Mucosa of rectum (tissue), 2 donors: ENCODE data around the gene CD28.

Source experiments
- H3K27ac ChIP-seq, 2 donors: one replicate each; pipeline ENCODE4 v1.7.0; 2013; ENCODE audit warnings: inconsistent platforms in 2 of 2, low read depth in 2 of 2, low read length in 2 of 2
- H3K27me3 ChIP-seq, 2 donors: one replicate each; pipeline ENCODE4 v1.7.0; 2013; ENCODE audit warnings: low read length in 2 of 2; ENCODE audit not compliant: control insufficient read depth in 2 of 2, insufficient read depth in 2 of 2
- H3K36me3 ChIP-seq, 2 donors: one replicate each; pipeline ENCODE4 v1.7.0; 2013; ENCODE audit warnings: low read length in 2 of 2; ENCODE audit not compliant: control insufficient read depth in 2 of 2, insufficient read depth in 2 of 2
- H3K4me1 ChIP-seq, 2 donors: one replicate each; pipeline ENCODE4 v1.7.0; 2013; ENCODE audit warnings: low read length in 2 of 2, mild to moderate bottlenecking in 1 of 2; ENCODE audit not compliant: control insufficient read depth in 2 of 2, insufficient read depth in 2 of 2
- H3K4me3 ChIP-seq, 2 donors: one replicate each; pipeline ENCODE4 v1.7.0; 2013; ENCODE audit warnings: low read length in 2 of 2
- H3K9ac ChIP-seq, 2 donors: one replicate each; pipeline ENCODE4 v1.7.0; 2013; ENCODE audit warnings: low read length in 2 of 2, low read depth in 1 of 2, mild to moderate bottlenecking in 1 of 2
- H3K9me3 ChIP-seq, 2 donors: one replicate each; pipeline ENCODE4 v1.7.0; 2013; ENCODE audit warnings: low read length in 2 of 2; ENCODE audit not compliant: control insufficient read depth in 2 of 2
- donor health status: healthy.
- donor health status: Normal muscosa, but diverticular disease.

CD28 gene

DNA sequence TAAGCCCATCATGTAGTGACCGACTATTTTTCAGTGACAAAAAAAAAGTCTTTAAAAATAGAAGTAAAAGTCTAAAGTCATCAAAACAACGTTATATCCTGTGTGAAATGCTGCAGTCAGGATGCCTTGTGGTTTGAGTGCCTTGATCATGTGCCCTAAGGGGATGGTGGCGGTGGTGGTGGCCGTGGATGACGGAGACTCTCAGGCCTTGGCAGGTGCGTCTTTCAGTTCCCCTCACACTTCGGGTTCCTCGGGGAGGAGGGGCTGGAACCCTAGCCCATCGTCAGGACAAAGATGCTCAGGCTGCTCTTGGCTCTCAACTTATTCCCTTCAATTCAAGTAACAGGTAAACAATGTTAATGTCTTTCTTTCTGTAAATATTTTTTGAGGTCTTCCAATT is at the start of gene CD28:
CD28 (plus strand) TSS at position 237 of the 400 bp plus-strand sequence; CDS start at position 295, 58 bp downstream.
- H3K27ac ChIP-seq, result peak within 1 kb of the TSS; percentile 27 to 61
- H3K9me3 ChIP-seq, result no peaks in the 10 kb centered on the region
- H3K36me3 ChIP-seq, result no peaks in the 10 kb centered on the region
- H3K4me1 ChIP-seq, result no peaks in the 10 kb centered on the region
- no peaks in the 10 kb centered on the region for H3K27me3 ChIP-seq
- H3K9ac ChIP-seq, result no peak within 1 kb of the TSS
- peak within 1 kb of the TSS in 1 of 2 donors; percentile 51 for H3K4me3 ChIP-seq

- Histone ChIP-seq H3K36me3 (no peaks in the 10 kb centered on the region), H3K27ac (no peak overlapping the region), H3K9me3 (no peaks in the 10 kb centered on the region)
Measured at GRCh38 chr2:203659331-203660049, 46.9 kb upstream of the CD28 start.

GRCh38 chr2:203660465-203660864 is 46.0 kb upstream of the CD28 start:
- H3K9me3 ChIP-seq, result no peaks in the 10 kb centered on the region
- no peak overlapping the region for H3K27ac ChIP-seq
- H3K36me3 ChIP-seq, result no peaks in the 10 kb centered on the region
- H3K9ac ChIP-seq, result no peak overlapping the region
- peaks cover 9 to 19% of the 10 kb centered on the region in 2 donors for H3K4me1 ChIP-seq
- H3K27me3 ChIP-seq, result no peaks in the 10 kb centered on the region
- H3K4me3 ChIP-seq, result no peak overlapping the region

More at GRCh38 chr2:203659331-203660049, 46.9 kb upstream of the CD28 start:
- Histone ChIP-seq H3K27me3 (no peaks in the 10 kb centered on the region), H3K4me3 (no peak overlapping the region), H3K9ac (no peak overlapping the region), H3K4me1 (peaks cover 9 to 19% of the 10 kb centered on the region in 2 donors)

GRCh38 chr2:203661279-203661908 is 45.0 kb upstream of the CD28 start:
- Histone ChIP-seq H3K9me3 (no peaks in the 10 kb centered on the region), H3K36me3 (no peaks in the 10 kb centered on the region), H3K27me3 (no peaks in the 10 kb centered on the region), H3K9ac (no peak overlapping the region), H3K4me3 (no peak overlapping the region), H3K4me1 (peaks cover 9 to 14% of the 10 kb centered on the region in 2 donors), H3K27ac (no peak overlapping the region)

DNA sequence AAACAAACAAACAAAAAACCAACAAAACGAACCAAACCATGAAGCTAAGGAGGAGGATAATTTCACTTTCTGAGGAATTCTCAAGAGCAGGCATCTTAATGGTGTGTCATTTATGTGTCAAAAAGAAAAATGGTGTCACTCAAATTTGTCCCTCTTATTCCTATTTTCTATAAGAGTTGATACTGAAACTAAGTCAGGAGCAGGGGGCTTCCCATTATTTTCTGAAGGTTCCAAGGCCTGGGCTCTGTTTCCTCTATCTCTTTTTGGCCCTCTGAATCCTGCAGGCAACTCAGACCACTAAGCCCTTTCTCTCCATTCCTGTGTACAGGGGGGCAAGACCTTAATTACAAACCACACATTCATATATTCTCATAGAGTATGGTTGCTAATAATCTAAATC is 44.0 kb upstream of the CD28 start:
- no peaks in the 10 kb centered on the region for H3K36me3 ChIP-seq
- no peak overlapping the region for H3K27ac ChIP-seq
- H3K27me3 ChIP-seq, result no peaks in the 10 kb centered on the region
- H3K4me3 ChIP-seq, result no peak overlapping the region
- H3K9ac ChIP-seq, result no peak overlapping the region
- H3K4me1 ChIP-seq, result peaks cover 2 to 8% of the 10 kb centered on the region in 2 donors
- H3K9me3 ChIP-seq, result no peaks in the 10 kb centered on the region

DNA sequence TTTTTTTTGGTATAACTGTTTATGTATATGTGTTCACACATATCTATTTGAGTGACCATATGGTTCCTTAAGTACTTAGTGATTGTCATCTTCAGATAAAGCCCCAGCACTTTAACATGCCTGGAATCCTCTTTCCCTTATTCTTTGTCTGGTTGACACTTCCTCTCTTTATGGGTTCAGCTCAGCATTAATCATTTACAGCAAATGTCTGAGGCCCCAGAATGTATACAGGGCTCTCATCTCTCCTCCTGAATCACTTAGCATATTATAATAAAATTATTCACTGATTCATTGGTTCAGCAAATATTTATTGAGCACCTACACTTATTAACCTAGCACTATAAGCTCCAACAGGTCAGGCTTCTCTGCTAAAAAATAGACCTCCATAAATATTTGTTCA is 43.5 kb upstream of the CD28 start:
- H3K4me3 ChIP-seq, result no peak overlapping the region
- H3K36me3 ChIP-seq, result no peaks in the 10 kb centered on the region
- H3K27me3 ChIP-seq, result no peaks in the 10 kb centered on the region
- no peaks in the 10 kb centered on the region for H3K9me3 ChIP-seq
- peaks cover 2 to 8% of the 10 kb centered on the region in 2 donors for H3K4me1 ChIP-seq
- no peak overlapping the region for H3K27ac ChIP-seq
- H3K9ac ChIP-seq, result no peak overlapping the region

GRCh38 chr2:203664029-203664755 is 42.2 kb upstream of the CD28 start:
- Histone ChIP-seq H3K9me3 (no peaks in the 10 kb centered on the region), H3K4me1 (peaks cover 2 to 8% of the 10 kb centered on the region in 2 donors), H3K9ac (no peak overlapping the region), H3K27ac (no peak overlapping the region), H3K4me3 (no peak overlapping the region), H3K27me3 (no peaks in the 10 kb centered on the region), H3K36me3 (no peaks in the 10 kb centered on the region)

DNA sequence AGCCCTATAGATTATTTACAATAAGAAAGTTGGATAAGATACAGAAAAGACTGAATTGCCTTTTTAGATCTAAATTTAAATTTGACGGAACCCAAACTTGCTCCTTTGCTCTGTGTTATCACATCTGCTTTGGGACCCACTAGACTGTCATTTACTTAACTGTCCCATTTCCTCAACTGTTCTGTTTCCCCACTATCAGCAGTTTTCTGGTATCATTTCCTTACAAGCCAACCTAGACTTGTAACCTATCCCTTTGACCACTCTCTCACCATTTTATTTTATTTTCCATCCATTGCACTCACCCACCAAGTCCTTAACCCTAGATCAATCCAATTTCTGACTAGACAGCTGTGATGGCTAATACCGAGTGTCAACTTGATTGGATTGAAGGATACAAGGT is 38.6 kb upstream of the CD28 start:
- Histone ChIP-seq H3K4me3 (no peak overlapping the region), H3K27me3 (no peaks in the 10 kb centered on the region), H3K9ac (no peak overlapping the region)

GRCh38 chr2:203669820-203670219 is 36.6 kb upstream of the CD28 start:
- no peaks in the 10 kb centered on the region for H3K4me1 ChIP-seq
- no peaks in the 10 kb centered on the region for H3K36me3 ChIP-seq
- H3K27me3 ChIP-seq, result no peaks in the 10 kb centered on the region
- H3K4me3 ChIP-seq, result no peak overlapping the region
- H3K9ac ChIP-seq, result no peak overlapping the region
- no peak overlapping the region for H3K27ac ChIP-seq
- H3K9me3 ChIP-seq, result no peaks in the 10 kb centered on the region

More for the DNA sequence above, 38.6 kb upstream of the CD28 start:
- no peak overlapping the region for H3K27ac ChIP-seq
- H3K4me1 ChIP-seq, result peaks cover 0 to 1% of the 10 kb centered on the region in 2 donors
- no peaks in the 10 kb centered on the region for H3K9me3 ChIP-seq
- H3K36me3 ChIP-seq, result no peaks in the 10 kb centered on the region

- H3K9ac ChIP-seq, result no peak overlapping the region
- H3K4me3 ChIP-seq, result no peak overlapping the region
- H3K9me3 ChIP-seq, result no peaks in the 10 kb centered on the region
- H3K4me1 ChIP-seq, result no peaks in the 10 kb centered on the region
- no peak overlapping the region for H3K27ac ChIP-seq
- H3K36me3 ChIP-seq, result no peaks in the 10 kb centered on the region
- no peaks in the 10 kb centered on the region for H3K27me3 ChIP-seq
Measured at GRCh38 chr2:203670939-203671338, 35.5 kb upstream of the CD28 start.
